Measurements from ENCODE around the gene PIK3C3.

GRCh38 chr18:41954827-41955613 lies at the start of gene PIK3C3:
- no peak for TF ChIP-seq CTCF (IDR thresholded peaks at IDR 0.05)
- TF ChIP-seq POLR2A (IDR thresholded peaks at IDR 0.05): no peak

Data from heart left ventricle (tissue), 13 donors.